GM12873 (cell line): Measurements from ENCODE around the gene CEP55.

Source experiments
- TF ChIP-seq, protein P1 (sequence below): IDR thresholded peaks from 2 replicates; pipeline ENCODE4 v1.5.1; 2012; ENCODE audit warnings: low read depth, mild to moderate bottlenecking, moderate library complexity, low read length, control low read depth; ENCODE audit not compliant: insufficient read depth; ENCODE audit errors: missing control alignments

CEP55 gene

DNA sequence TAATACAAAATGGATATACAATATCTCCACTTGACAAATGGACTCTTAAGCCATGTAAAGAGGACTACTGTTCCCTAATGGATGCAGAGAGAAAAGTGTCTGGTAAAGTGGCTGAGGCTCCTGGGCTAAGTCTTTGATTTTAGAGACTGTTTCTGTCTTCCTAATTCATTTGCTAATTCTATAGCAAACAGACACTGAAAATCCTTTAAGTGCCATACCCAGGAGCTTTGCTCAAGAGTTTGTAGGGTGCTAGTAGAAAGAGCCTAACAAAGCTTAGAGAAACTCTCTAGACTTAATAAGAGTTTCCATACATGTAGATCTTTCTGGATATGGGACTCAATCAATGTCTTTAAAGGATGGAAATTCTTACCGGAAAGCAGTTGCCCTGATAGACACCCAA lies 16.7 kb downstream of the CEP55 start:
- TF ChIP-seq, protein P1, sequence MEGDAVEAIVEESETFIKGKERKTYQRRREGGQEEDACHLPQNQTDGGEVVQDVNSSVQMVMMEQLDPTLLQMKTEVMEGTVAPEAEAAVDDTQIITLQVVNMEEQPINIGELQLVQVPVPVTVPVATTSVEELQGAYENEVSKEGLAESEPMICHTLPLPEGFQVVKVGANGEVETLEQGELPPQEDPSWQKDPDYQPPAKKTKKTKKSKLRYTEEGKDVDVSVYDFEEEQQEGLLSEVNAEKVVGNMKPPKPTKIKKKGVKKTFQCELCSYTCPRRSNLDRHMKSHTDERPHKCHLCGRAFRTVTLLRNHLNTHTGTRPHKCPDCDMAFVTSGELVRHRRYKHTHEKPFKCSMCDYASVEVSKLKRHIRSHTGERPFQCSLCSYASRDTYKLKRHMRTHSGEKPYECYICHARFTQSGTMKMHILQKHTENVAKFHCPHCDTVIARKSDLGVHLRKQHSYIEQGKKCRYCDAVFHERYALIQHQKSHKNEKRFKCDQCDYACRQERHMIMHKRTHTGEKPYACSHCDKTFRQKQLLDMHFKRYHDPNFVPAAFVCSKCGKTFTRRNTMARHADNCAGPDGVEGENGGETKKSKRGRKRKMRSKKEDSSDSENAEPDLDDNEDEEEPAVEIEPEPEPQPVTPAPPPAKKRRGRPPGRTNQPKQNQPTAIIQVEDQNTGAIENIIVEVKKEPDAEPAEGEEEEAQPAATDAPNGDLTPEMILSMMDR, result no peak

DNA sequence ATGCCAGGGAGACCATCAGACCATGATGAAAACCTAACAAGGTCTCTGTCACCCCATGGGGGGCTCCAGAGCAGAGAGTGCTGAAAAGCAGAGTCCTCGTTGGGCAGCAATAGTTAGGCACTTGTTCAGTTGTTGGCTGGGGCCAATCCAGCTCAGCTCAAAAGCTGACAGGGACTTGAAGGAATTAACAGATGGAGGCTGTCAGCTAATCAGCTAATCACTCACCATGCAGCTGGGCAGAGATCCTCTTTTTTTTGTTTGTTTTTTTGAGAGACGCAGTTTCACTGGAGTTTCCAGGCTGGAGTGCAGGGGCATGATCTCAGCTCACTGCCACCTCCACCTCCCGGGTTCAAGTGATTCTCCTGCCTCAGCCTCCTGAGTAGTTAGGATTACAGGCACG lies 18.1 kb downstream of the CEP55 start:
- TF ChIP-seq, protein P1, result no peak

DNA sequence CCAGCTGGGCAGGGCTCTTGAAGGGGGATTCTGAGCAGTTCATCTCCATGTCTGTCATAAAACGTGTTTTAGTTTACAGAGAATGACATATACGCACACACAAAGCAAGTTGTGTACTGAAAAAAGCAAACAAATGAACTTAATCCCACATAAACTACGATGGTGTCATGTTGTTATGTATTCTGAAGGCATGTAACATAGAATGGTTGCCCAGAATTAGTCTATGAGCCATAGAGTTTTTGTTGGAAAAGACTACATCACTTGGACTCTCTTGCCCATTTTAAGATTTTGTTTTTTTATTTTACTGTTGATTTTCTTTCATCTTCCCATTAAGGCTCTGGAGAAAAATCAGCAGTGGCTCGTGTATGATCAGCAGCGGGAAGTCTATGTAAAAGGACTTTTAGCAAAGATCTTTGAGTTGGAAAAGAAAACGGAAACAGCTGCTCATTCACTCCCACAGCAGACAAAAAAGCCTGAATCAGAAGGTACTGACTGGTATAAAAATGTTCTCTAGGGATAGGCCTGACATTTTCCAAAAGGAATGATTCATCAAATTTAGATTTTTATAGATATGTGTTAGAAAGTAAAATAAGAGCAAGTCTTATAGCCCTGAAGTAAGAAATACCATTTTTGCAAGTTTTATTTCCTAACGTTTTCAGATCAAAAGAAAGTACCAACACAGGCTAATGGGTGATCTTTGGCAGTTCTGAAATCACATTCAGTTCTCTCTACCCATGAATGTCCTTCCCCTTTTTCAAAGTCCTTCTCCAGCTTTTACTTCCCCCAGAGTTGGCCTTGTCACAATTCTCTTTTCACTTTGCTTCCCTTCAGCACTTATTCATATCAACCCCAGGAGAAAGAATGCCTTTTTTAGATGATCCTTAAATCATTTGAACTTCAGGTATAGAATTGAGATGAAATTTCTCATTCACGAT lies 18.9 kb downstream of the CEP55 start:
- TF ChIP-seq, protein P1, result no peak

DNA sequence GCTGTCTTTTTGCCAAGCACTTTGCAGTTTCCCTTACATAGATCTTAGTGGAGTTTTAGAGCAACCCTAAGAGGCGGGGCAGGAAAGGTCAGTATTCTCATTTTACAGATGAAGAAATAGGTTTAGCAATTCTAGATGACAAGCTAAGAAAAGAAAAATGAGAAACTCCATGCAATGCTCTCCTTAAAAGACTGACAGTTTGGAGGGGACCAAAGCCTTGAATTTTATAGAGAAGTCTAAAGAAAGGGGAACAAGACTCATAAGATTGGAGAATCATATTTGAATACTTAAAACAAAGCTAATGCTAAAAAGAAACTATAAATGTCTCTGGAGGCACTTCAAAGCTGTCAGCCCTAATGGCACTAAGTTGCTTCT lies 19.6 kb downstream of the CEP55 start:
- TF ChIP-seq, protein P1, result no peak

DNA sequence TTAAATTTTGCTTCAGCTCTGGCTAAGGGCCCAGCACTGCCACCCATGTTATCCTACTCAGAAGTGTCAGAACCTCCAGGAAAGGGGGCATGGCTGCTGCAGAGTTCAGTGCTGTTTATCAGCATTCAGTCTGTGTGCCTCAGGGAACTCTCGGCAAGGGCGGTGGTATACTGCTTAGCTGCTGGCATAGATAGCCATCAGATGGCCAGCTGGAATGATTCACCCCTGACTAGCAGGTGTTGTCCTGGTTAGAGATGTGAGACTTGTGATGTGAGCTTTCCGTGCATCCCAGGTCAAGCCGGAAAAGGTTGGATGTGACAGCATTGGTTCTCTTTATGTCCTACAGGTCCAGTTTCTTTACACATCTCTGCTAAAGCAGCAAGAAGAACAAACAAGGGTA lies 22.1 kb downstream of the CEP55 start:
- TF ChIP-seq, protein P1, result no peak

DNA sequence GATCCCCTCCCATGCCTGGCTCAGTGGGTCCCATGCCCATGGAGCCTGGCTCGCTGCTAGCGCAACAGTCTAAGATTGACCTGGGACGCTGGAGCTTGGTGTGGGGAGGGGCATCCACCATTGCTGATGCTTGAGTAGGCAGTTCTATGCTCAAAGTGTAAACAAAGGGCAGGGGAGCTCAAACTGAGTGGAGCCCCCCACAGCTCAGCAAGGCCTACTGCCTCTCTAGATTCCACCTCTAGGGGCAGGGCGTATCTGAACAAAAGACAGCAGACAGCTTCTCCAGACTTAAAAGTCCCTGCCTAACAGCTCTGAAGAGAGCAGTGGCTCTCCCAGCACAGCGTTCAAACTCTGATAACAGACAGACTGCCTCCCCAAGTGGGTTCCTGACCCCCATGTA lies 38.9 kb downstream of the CEP55 start:
- TF ChIP-seq, protein P1, result no peak

DNA sequence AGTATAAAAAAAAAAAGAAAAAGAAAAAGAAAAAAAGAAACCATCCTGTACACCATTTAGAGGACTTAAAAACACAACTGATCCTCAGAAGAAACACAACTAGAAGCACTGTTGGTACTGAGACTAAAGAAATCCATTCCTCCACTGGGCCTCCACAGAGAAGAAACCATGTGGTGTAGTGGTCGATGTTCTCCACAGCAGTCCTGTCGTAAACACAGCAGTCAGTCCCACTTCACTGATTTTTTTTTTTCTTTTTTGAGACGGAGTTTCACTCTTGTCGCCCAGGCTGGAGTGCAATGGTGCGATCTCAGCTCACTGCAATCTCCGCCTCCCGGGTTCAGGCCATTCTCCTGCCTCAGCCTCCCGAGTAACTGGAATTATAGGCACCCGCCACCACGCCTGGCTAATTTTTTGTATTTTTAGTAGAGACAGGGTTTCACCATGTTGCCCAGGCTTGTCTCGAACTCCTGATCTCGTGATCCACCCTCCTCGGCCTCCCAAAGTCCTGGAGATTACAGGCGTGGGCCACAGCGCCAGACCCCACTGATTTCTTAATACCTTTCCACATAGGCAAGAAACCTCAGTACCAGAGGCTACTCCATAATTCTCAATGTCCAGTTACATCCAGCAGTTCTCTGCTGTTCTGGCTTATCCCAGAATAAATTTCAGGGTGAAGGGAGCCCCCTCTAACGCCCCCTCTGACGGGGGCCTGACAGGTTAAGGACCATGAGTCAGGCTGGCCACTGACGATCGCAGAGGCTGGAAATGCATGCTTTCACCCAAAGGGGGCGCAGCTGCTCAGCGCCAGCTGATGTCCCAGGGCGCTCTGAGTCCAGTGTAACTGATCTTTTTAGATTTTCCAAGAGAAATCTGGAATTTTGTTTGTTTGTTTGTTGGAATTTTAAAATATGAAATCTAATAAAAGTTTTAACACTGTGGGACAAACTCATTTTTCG lies 45.3 kb downstream of the CEP55 start:
- TF ChIP-seq, protein P1, result peak; percentile 73
